Measurements from ENCODE around the gene SZRD1.

The SZRD1 gene

GRCh38 chr1:16441282-16441665, 74.2 kb downstream of the SZRD1 start:
- DNase-seq, result no peak

- no peak for DNase-seq
Observed at GRCh38 chr1:16442265-16442664, 75.2 kb downstream of the SZRD1 start.

GRCh38 chr1:16442941-16443340, 75.9 kb downstream of the SZRD1 start:
- DNase-seq, result no peak

GRCh38 chr1:16443975-16444770, 77.1 kb downstream of the SZRD1 start:
- DNase-seq, result no peak

- no peak for DNase-seq
Observed at GRCh38 chr1:16445052-16445451, 78.0 kb downstream of the SZRD1 start.

- no peak for DNase-seq
Observed at GRCh38 chr1:16446116-16446515, 79.1 kb downstream of the SZRD1 start.

- DNase-seq, result no peak
Observed at GRCh38 chr1:16447641-16448040, 80.6 kb downstream of the SZRD1 start.
